ENCODE measurements around the gene SRD5A3.

Gene SRD5A3

GRCh38 chr4:55345980-55346850 is at the start of gene SRD5A3:
SRD5A3 (plus strand) TSS chr4:55346242; CDS start chr4:55346337, 95 bp downstream.
- peak; percentile 53 for DNase-seq (ENCODE audit: low read depth)

- DNase-seq (ENCODE audit: low read depth), result peak; percentile 87
Observed at GRCh38 chr4:55297346-55297745, 48.7 kb upstream of the SRD5A3 start.

DNA sequence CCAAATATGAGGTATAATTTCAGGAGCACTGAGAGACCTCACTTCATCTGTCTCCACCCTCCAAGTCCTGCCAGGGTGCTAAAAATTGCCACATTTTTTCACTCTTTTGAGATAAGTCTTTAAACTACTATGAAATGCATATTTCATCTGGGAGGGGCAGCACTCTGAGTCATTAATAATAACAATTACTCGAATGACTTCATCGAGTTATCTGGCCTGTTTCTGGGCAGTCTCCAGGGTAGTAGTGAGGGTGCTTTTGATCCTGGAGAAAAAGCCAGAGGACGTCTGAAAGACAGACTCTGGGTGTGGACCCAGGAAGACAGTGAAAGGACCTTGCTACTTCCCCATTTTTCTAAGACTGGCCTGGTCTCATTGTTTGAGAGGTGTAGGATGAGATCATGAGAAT is 42.3 kb upstream of the SRD5A3 start:
- DNase-seq (ENCODE audit: low read depth), result peak; percentile 71

DNA sequence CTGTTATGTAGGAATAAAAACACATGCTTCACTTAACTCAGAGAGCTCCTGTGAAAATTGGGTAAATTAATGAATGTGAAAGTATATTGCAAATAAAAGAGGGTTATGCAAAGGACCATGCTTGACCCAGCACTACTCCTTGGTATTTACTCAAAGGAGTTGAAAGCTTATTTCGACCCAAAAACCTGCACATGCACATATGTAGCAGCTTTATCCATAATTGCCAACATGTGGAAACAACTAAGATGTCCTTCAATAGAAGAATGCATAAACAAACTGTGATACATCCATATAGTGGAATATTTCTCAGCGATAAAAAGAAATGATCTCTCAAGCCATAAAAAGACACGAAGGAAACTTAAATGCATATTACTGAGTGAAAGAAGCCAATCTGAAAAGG is 41.7 kb upstream of the SRD5A3 start:
- DNase-seq (ENCODE audit: low read depth), result no peak

GRCh38 chr4:55308071-55308470 is 38.0 kb upstream of the SRD5A3 start:
- no peak for DNase-seq (ENCODE audit: low read depth)

- DNase-seq (ENCODE audit: low read depth), result peak; percentile 29
Observed at GRCh38 chr4:55311792-55312488, 34.1 kb upstream of the SRD5A3 start.

GRCh38 chr4:55312489-55313101 is 33.4 kb upstream of the SRD5A3 start:
- DNase-seq (ENCODE audit: low read depth), result peak; percentile 52

DNA sequence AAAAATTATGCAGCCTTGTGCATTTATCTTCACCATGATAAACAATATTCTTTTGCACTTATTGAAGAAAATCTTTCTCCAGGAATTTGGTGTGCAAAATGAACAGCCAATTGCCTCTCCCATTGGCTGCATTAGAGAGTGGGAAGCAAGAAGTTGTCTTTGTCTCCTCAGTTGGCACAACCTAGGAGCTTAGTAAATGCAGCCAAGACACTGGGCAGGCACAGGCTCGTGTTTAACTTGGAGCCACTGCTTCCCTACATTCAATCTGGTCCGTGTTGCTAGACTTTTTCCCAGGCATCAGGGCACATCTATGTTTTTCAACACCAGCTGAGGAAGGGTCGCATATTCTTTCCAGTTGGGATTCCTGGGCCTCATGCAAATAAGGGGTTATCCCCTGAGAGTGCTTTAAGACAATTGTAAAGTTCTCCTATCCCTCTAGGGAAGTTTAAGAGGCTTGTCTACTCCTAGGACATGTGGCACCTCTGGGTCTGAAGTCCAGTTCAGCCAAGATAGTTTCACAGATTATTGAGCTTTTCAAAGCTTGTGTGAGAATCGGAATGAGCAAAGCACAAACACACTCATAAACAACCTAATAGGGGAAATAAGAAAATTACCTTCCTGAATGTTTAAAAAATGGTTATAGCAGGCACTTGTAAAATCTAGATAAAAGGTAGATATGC is 31.8 kb upstream of the SRD5A3 start:
- no peak for DNase-seq (ENCODE audit: low read depth)

DNA sequence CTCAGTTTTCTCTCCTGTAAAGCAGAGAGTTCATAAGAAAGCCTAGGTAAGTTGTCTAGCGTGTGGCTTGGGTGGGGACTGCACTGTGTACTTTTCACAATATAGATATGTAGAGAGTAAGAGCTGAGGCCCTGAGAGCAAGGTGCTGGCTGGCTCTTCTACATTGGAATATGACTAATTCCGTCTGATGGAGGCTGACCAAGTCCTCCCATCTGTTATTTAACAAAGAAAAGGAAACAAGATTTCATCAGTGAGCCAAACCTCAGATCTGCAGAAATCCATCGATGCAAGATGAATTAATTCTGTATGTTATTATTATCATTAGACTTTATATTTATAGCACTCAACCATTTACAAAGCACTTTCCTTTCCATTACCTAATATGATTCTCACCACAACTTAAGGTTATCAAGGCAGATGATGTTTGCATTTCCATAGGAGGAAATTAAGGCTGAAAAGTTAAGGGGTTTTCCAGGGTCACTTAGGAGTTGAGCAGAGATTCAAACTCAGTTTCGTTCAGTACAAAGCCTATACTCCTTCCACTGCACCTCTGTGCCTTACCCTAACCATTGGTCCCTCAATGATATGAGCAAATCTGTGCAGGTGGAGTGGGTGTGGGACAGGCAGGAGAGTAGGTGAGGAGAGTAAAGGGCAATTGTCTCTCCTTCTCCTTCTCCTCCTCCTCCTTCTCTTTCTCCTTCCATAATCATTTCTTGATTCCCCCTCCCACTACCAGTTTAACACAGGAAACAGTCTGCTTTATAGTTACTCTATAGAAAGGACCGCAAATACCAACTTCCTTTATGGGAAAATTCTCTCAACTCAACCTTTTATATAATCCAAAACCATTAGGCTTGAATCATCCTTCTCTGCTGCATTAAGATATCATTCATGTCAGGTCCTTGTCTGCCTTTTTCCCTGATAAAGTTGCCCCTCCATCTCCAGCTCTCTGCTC is 27.6 kb upstream of the SRD5A3 start:
- peak; percentile 37 for DNase-seq (ENCODE audit: low read depth)

GRCh38 chr4:55321707-55322264 is 24.3 kb upstream of the SRD5A3 start:
- DNase-seq (ENCODE audit: low read depth), result peak; percentile 79

DNA sequence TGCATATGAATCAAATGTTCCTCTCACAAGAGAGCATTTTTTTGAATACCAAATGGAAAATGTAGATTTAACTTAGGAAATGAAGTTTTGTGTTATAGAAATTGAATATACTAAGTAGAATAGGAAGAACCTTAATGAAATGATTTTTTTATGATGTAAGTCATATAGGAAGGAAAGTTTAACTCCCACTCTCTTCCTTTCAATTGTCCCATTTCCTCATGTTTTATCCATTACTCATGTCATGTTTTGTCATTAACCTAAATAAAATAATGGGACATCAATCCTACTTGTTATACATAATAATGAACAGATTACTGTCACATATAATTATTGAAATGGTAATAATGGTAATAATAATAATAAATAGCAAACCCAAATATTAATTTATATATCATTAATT is 22.7 kb upstream of the SRD5A3 start:
- DNase-seq (ENCODE audit: low read depth), result no peak

GRCh38 chr4:55326629-55327028 is 19.4 kb upstream of the SRD5A3 start:
- no peak for DNase-seq (ENCODE audit: low read depth)

- DNase-seq (ENCODE audit: low read depth), result no peak
Observed at GRCh38 chr4:55329012-55329411, 17.0 kb upstream of the SRD5A3 start.

DNA sequence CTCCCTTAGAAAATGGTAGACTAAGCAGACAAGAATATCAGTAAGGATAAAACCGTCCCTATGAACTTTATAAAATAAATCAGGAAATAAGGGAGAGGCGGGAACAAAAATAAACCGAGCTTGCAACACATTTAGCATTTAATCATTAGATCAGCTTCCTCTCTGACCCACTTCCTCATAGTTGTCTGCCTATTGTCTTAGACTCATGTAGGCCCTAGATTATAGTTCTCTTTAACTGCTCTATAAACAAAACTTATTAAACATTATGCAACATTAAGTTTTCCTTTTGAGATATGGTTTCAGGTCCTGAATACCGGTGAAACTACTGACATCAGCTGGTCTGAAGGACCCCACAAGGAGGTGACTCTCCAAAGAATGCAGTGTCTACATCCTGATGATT is 15.8 kb upstream of the SRD5A3 start:
- DNase-seq (ENCODE audit: low read depth), result no peak

- DNase-seq (ENCODE audit: low read depth), result no peak
Observed at GRCh38 chr4:55336138-55337034, 9.7 kb upstream of the SRD5A3 start.

- DNase-seq (ENCODE audit: low read depth), result no peak
Observed at GRCh38 chr4:55337944-55338343, 8.1 kb upstream of the SRD5A3 start.

DNA sequence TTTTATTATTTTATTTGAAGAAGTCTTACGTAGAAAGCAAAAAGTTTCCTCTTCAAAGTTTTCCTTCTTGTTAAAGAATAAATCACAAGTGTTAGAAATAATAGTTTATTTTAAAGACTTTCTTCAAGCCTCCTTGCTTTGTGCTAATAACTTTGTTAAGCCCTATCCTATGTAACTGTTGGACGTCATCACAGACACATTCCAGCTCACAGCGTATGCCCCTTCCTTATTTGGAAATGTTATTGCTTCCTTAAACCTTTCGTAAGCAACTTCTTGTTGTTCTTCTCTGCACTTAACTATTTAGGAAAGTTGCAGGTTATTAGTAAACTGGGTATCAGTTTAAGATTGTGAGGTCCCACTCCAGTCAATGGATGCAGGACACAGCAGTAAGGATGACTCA is 7.6 kb upstream of the SRD5A3 start:
- no peak for DNase-seq (ENCODE audit: low read depth)

GRCh38 chr4:55340266-55340665 is 5.8 kb upstream of the SRD5A3 start:
- DNase-seq (ENCODE audit: low read depth), result no peak

DNA sequence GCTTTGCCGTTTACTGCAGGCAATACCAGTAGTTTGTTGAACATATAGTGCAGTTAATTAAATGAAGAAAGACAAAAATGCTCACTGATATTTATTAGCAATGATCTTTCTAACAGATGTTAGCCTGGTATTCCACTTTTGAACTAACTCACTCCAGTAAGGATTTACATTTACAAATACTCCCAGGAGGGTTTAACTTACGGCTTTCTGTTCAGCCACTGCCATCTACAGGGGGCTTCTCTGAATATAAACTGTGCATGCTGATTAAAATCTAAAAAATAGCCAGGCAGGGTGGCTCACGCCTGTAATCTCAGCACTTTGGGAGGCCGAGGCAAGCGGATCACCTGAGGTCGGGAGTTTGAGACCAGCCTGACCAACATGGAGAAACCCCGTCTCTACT is 2.2 kb upstream of the SRD5A3 start:
- DNase-seq (ENCODE audit: low read depth), result no peak

- DNase-seq (ENCODE audit: low read depth), result no peak
Observed at GRCh38 chr4:55345054-55345453, 988 bp upstream of the SRD5A3 start.
